DOHH2 (cell line): ENCODE results near the gene UNC80.

Experiments used
- H3F3A ChIP-seq: fragments of 200-600 bp; sonication (generic), shearing (Covaris generic); 2 replicates; pipeline ENCODE4 v1.6.0; 2016; ENCODE audit warnings: antibody characterized with exemption, mild to moderate bottlenecking; ENCODE audit not compliant: control insufficient read depth, insufficient read depth
- H3K27ac ChIP-seq: fragments of 200-600 bp; sonication (generic); 2 replicates; pipeline ENCODE4 v1.5.1; 2014; ENCODE audit warnings: low read depth, mild to moderate bottlenecking, low read length, moderate library complexity
- H3K27me3 ChIP-seq: fragments of 200-600 bp; sonication (generic); 2 replicates; pipeline ENCODE4 v1.6.1; 2014; ENCODE audit warnings: mild to moderate bottlenecking, low read length, mixed read lengths; ENCODE audit not compliant: control insufficient read depth
- H3K36me3 ChIP-seq: fragments of 200-600 bp; sonication (generic); 2 replicates; pipeline ENCODE4 v1.6.1; 2014; ENCODE audit warnings: mild to moderate bottlenecking, low read length, moderate library complexity, mixed read lengths; ENCODE audit not compliant: control insufficient read depth
- H3K4me1 ChIP-seq: fragments of 200-600 bp; sonication (generic); 2 replicates; pipeline ENCODE4 v1.6.1; 2014; ENCODE audit warnings: mild to moderate bottlenecking, low read length, mixed read lengths; ENCODE audit not compliant: control insufficient read depth
- H3K4me2 ChIP-seq: fragments of 200-600 bp; sonication (generic); 2 replicates; pipeline ENCODE4 v1.6.0; 2014; ENCODE audit warnings: mild to moderate bottlenecking, low read length, moderate library complexity
- H3K4me3 ChIP-seq: fragments of 200-600 bp; sonication (generic); 2 replicates; pipeline ENCODE4 v1.5.1; 2014; ENCODE audit warnings: mild to moderate bottlenecking, low read length, mixed read lengths
- H3K79me2 ChIP-seq: fragments of 200-600 bp; sonication (generic); 2 replicates; pipeline ENCODE4 v1.6.1; 2014; ENCODE audit warnings: mild to moderate bottlenecking, low read length, mixed read lengths; ENCODE audit not compliant: control insufficient read depth
- H3K9me2 ChIP-seq: fragments of 200-600 bp; sonication (generic); replicated peaks from 2 replicates; pipeline ENCODE4 v1.6.1; 2014; ENCODE audit warnings: mild to moderate bottlenecking, low read length, mixed read lengths; ENCODE audit not compliant: control insufficient read depth
- H3K9me3 ChIP-seq: fragments of 200-600 bp; sonication (generic); 2 replicates; pipeline ENCODE4 v1.6.1; 2014; ENCODE audit warnings: antibody characterized with exemption, low read length, mixed read lengths; ENCODE audit not compliant: control insufficient read depth, insufficient read depth
- H4K20me1 ChIP-seq: fragments of 200-600 bp; sonication (generic); 2 replicates; pipeline ENCODE4 v1.6.0; 2014; ENCODE audit warnings: low read depth, mild to moderate bottlenecking, antibody characterized with exemption, low read length, moderate library complexity; ENCODE audit not compliant: control insufficient read depth, insufficient read depth
- EZH2phosphoT487 ChIP-seq: fragments of 200-600 bp; sonication (generic); IDR thresholded peaks from 2 replicates; pipeline ENCODE4 v1.6.1; 2017; ENCODE audit warnings: borderline replicate concordance, mild to moderate bottlenecking, antibody characterized with exemption, low read length, moderate library complexity, mixed read lengths
- TF ChIP-seq, protein P1 (sequence below): fragments of 200-600 bp; sonication (generic); IDR thresholded peaks from one replicate; pipeline ENCODE4 v1.5.1; 2014; ENCODE audit warnings: antibody characterized with exemption, mild to moderate bottlenecking, low read depth, low read length; ENCODE audit not compliant: poor library complexity, severe bottlenecking

UNC80 gene

DNA sequence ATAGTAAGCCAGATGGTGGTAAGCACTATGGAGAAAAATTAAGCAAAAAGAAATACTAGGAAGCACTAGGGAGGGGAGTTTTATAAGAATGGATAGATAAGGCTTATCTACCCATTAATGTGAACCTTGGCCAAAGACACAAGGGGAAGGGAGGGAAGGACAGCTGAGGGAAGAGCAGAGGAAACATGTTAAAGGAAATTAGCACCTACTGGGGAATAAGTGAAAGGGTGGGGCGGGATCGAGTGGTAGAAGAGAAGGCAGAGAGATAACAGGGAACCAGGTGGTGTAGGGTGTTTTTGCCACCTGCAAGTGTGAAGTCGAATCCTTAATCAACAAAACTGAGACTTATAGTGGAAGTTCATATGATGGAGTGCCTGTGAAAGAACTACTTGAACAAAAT, 1.7 kb downstream of the UNC80 start:
- Histone ChIP-seq H3K79me2 (no peaks in the 10 kb centered on the region), H4K20me1 (no peaks in the 10 kb centered on the region), H3K9me3 (no peaks in the 10 kb centered on the region), H3K27me3 (no peaks in the 10 kb centered on the region), H3K27ac (no peak overlapping the region), H3K36me3 (no peaks in the 10 kb centered on the region), H3F3A (no peaks in the 10 kb centered on the region), H3K4me2 (no peak overlapping the region), H3K4me3 (no peak overlapping the region), H3K4me1 (no peaks in the 10 kb centered on the region), H3K9me2 (no peaks in the 10 kb centered on the region)
- TF ChIP-seq EZH2phosphoT487: no peak
- TF ChIP-seq, protein P1, sequence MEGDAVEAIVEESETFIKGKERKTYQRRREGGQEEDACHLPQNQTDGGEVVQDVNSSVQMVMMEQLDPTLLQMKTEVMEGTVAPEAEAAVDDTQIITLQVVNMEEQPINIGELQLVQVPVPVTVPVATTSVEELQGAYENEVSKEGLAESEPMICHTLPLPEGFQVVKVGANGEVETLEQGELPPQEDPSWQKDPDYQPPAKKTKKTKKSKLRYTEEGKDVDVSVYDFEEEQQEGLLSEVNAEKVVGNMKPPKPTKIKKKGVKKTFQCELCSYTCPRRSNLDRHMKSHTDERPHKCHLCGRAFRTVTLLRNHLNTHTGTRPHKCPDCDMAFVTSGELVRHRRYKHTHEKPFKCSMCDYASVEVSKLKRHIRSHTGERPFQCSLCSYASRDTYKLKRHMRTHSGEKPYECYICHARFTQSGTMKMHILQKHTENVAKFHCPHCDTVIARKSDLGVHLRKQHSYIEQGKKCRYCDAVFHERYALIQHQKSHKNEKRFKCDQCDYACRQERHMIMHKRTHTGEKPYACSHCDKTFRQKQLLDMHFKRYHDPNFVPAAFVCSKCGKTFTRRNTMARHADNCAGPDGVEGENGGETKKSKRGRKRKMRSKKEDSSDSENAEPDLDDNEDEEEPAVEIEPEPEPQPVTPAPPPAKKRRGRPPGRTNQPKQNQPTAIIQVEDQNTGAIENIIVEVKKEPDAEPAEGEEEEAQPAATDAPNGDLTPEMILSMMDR: no peak

DNA sequence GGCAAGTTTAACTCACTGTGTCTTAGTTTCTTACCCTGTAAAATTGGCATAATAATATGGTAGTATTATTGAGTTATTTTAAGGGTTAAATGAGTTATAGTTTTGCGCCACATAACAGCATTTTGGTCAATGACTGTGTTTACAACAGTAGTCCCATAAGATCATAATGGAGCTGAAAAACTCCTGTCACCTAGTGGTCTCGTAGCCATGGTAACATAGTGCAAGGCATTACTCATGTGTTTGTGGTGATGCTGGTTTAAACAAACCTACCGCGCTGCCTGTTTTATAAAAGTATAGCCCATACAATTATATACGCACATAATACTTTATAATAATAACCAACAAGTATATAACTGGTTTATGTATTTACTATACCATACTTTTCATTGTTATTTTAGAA, 15.8 kb downstream of the UNC80 start:
- no peaks in the 10 kb centered on the region for H3K9me2 ChIP-seq
- H3K4me1 ChIP-seq: no peaks in the 10 kb centered on the region
- H3K9me3 ChIP-seq: no peaks in the 10 kb centered on the region
- no peaks in the 10 kb centered on the region for H3F3A ChIP-seq
- no peak overlapping the region for H3K4me3 ChIP-seq
- H3K36me3 ChIP-seq: no peaks in the 10 kb centered on the region
- no peaks in the 10 kb centered on the region for H3K79me2 ChIP-seq
- no peaks in the 10 kb centered on the region for H3K27me3 ChIP-seq
- no peak overlapping the region for H3K4me2 ChIP-seq
- TF ChIP-seq, protein P1: no peak
- TF ChIP-seq EZH2phosphoT487: no peak
- no peak overlapping the region for H3K27ac ChIP-seq
- no peaks in the 10 kb centered on the region for H4K20me1 ChIP-seq

DNA sequence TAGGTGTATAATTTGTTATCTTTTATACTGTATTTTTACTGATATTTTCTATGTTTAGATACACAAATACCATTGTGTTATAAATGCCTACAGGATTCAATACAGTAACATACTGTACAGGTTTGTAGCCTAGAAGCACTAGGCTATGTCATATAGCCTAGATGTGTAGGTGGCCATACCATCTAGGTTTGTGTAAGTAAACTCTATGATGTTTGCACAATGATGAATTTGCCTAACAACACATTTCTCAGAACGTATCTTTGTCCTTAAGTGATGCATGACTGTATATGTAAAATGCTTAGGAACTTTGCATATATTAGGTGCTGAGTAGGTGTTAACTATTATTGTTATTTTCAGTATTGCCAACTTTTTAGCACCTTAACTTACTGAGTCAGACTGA, 17.3 kb downstream of the UNC80 start:
- H3K36me3 ChIP-seq: no peaks in the 10 kb centered on the region
- no peaks in the 10 kb centered on the region for H3K9me3 ChIP-seq
- TF ChIP-seq EZH2phosphoT487: no peak
- TF ChIP-seq, protein P1: no peak
- H3K4me1 ChIP-seq: no peaks in the 10 kb centered on the region
- H3K4me3 ChIP-seq: no peak overlapping the region
- H3F3A ChIP-seq: no peaks in the 10 kb centered on the region
- no peaks in the 10 kb centered on the region for H3K79me2 ChIP-seq
- no peaks in the 10 kb centered on the region for H4K20me1 ChIP-seq
- no peak overlapping the region for H3K27ac ChIP-seq
- no peaks in the 10 kb centered on the region for H3K27me3 ChIP-seq
- no peak overlapping the region for H3K4me2 ChIP-seq
- H3K9me2 ChIP-seq: no peaks in the 10 kb centered on the region
